Measurements from ENCODE around the gene KCNG2. TPM values are rescaled to one million over a fixed set of nuclear protein-coding genes. Genes with fewer than 3 reads are reported as not detected.

Gene KCNG2
- total and polyA plus RNA-seq, 4 donors = 0.03 to 0.23 (median 0.08) TPM; not detected in 1

GRCh38 chr18:79789091-79789891 lies 8.4 kb upstream of the KCNG2 start:
- no peaks in the 10 kb centered on the region for H3K36me3 ChIP-seq (ENCODE audit: control insufficient read depth in 4 of 4, insufficient read depth in 3 of 4, low read depth in 1 of 4, low read length in 3 of 4)
- WGBS = 93% methylated on average over 54 of the region's 54 CpGs
- peaks cover 0 to 15% (median 7%) of the 10 kb centered on the region in 4 donors for H3K27me3 ChIP-seq (ENCODE audit: control insufficient read depth in 4 of 4, insufficient read depth in 4 of 4, low read length in 3 of 4)
- TF ChIP-seq RXRA (IDR thresholded peaks at IDR 0.05) = no peak
- no peak for TF ChIP-seq ATF3 (IDR thresholded peaks at IDR 0.05)
- no peak for TF ChIP-seq RAD21 (IDR thresholded peaks at IDR 0.05)
- TF ChIP-seq TAF1 (conservative IDR thresholded peaks at IDR 0.05) = no peak
- TF ChIP-seq FOXA2 (IDR thresholded peaks at IDR 0.05) = no peak
- TF ChIP-seq, protein P1, sequence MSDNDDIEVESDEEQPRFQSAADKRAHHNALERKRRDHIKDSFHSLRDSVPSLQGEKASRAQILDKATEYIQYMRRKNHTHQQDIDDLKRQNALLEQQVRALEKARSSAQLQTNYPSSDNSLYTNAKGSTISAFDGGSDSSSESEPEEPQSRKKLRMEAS (IDR thresholded peaks at IDR 0.05) = no peak
- TF ChIP-seq, protein P2, sequence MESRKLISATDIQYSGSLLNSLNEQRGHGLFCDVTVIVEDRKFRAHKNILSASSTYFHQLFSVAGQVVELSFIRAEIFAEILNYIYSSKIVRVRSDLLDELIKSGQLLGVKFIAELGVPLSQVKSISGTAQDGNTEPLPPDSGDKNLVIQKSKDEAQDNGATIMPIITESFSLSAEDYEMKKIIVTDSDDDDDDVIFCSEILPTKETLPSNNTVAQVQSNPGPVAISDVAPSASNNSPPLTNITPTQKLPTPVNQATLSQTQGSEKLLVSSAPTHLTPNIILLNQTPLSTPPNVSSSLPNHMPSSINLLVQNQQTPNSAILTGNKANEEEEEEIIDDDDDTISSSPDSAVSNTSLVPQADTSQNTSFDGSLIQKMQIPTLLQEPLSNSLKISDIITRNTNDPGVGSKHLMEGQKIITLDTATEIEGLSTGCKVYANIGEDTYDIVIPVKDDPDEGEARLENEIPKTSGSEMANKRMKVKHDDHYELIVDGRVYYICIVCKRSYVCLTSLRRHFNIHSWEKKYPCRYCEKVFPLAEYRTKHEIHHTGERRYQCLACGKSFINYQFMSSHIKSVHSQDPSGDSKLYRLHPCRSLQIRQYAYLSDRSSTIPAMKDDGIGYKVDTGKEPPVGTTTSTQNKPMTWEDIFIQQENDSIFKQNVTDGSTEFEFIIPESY (IDR thresholded peaks at IDR 0.05) = no peak
- TF ChIP-seq GABPA (IDR thresholded peaks at IDR 0.05 in 1 of 2, conservative IDR thresholded peaks at IDR 0.05 in 1 of 2) = no peak
- TF ChIP-seq JUND (IDR thresholded peaks at IDR 0.05) = no peak
- no peak for TF ChIP-seq HNF4G (IDR thresholded peaks at IDR 0.05)
- TF ChIP-seq REST (IDR thresholded peaks at IDR 0.05) = no peak
- no peak for TF ChIP-seq EGR1 (IDR thresholded peaks at IDR 0.05; ENCODE audit: low read depth in 2 of 2)
- TF ChIP-seq, protein P3, sequence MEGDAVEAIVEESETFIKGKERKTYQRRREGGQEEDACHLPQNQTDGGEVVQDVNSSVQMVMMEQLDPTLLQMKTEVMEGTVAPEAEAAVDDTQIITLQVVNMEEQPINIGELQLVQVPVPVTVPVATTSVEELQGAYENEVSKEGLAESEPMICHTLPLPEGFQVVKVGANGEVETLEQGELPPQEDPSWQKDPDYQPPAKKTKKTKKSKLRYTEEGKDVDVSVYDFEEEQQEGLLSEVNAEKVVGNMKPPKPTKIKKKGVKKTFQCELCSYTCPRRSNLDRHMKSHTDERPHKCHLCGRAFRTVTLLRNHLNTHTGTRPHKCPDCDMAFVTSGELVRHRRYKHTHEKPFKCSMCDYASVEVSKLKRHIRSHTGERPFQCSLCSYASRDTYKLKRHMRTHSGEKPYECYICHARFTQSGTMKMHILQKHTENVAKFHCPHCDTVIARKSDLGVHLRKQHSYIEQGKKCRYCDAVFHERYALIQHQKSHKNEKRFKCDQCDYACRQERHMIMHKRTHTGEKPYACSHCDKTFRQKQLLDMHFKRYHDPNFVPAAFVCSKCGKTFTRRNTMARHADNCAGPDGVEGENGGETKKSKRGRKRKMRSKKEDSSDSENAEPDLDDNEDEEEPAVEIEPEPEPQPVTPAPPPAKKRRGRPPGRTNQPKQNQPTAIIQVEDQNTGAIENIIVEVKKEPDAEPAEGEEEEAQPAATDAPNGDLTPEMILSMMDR (IDR thresholded peaks at IDR 0.05; ENCODE audit: low read depth, low read length, missing input control) = no peak
- TF ChIP-seq FOXA1 (IDR thresholded peaks at IDR 0.05) = no peak
- TF ChIP-seq SP1 (IDR thresholded peaks at IDR 0.05) = no peak
- no peak for TF ChIP-seq HNF4A (conservative IDR thresholded peaks at IDR 0.05)
- TF ChIP-seq YY1 (IDR thresholded peaks at IDR 0.05) = no peak
- no peak for TF ChIP-seq NR2F2 (IDR thresholded peaks at IDR 0.05)
- no peak overlapping the region for H3K27ac ChIP-seq (ENCODE audit: low read depth in 1 of 2, low read length in 2 of 2)
- no peak overlapping the region for H3K4me3 ChIP-seq (ENCODE audit: low read depth in 1 of 3, low read length in 3 of 3)
- no peak for DNase-seq (ENCODE audit: low spot score)
- H3K4me1 ChIP-seq (ENCODE audit: control insufficient read depth in 4 of 4, insufficient read depth in 4 of 4, low read length in 3 of 4) = peaks cover 0 to 5% (median 2%) of the 10 kb centered on the region in 4 donors
- H3K9me3 ChIP-seq (ENCODE audit: control insufficient read depth in 4 of 4, low read length in 3 of 4) = peaks cover 0 to 8% (median 2%) of the 10 kb centered on the region in 4 donors
- H3K9ac ChIP-seq (ENCODE audit: low read depth in 1 of 2, low read length in 2 of 2) = no peak overlapping the region

Data from liver (tissue), 9 donors.